Fibroblast of skin of left biceps (primary cell): ENCODE data around the gene C11orf71.

Experiments used
- DNase-seq, 2 experiments: peaks; one replicate each; pipeline ENCODE4 v3.0.0-alpha.2; 2013; ENCODE audit warnings: low read depth in 2 of 2

Gene C11orf71

GRCh38 chr11:114359342-114359741, 41.0 kb downstream of the C11orf71 start:
- no peak for DNase-seq

DNA sequence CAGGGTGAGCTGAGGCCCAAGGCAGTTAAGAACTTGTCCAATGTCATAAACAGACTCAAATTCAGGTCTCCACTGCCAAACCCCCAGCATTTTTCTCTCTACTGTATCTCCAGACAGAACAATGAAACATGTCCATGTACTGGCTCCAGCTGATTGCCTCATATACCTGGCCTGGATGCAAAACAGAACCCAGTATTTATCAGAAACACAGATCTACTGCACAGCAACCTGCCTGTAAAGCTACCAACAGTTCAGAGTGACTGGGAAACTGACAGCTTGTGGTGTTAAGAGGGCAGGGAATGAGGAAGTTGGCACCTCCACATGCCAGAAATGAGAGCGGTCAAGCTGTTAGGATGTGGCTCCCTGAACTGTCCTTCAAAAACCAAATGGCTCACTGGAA, 41.6 kb downstream of the C11orf71 start:
- no peak for DNase-seq

DNA sequence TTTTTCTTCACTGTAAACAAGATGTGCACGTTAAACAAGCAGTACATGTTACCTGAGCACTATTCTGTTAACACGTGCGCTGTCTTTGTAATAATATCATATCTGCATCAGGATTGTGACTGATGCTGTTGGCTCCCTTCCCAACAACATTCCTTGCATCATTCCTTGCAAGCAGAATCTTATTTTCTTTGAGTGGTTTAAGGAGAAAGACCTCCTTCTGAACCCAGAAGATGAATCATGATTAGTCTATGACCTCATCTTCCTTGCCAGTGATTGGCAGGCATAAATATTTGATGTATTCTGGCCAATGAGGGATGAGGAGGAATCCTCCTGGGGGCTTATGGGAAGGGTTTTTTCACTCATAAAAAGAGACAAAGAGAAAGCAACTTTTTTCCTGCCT, 46.2 kb downstream of the C11orf71 start:
- DNase-seq: peak; percentile 85 to 87

- DNase-seq: no peak
Measured at GRCh38 chr11:114353443-114353842, 46.9 kb downstream of the C11orf71 start.

DNA sequence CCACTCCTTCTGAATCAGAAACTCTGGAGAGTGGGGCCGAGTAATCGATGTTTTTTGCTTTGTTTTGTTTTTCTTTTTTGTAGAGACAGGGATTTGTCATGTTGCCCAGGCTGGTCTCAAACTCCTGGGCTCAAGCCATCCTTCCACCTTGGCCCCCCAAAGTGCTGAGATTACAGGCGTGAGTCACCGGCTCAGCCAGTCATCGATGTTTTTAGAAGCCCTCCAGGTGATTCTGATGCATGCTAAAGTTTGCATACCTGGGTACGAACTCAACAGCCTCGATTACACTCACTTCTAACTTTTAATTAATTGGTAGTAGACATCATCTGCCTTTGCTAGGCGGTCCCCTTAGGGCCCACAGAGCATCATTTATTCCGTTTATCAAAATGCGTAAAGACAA, 50.3 kb downstream of the C11orf71 start:
- DNase-seq: no peak
